Hematopoietic multipotent progenitor cell (in vitro differentiated cells): ENCODE results near the gene CXCL9. TPM values are rescaled to one million over a fixed set of nuclear protein-coding genes. Genes with fewer than 3 reads are reported as not detected.
"Not testable (repeated sequence)": the region's sequence is repeated elsewhere in the genome, so short reads cannot be mapped to it uniquely, and the experiment has no call there.

ENCODE experiments used
- DNase-seq, 3 donors: peaks; one replicate each; pipeline ENCODE4 v3.0.0-alpha.2; 2011 to 2015; ENCODE audit warnings: low read depth in 2 of 3, low spot score in 2 of 3
- total RNA-seq: library from RNA; depleted of rRNA; stranded (reverse); fragments of >200 nt; gene quantifications from one replicate; pipeline ENCODE4 v1.2.3, GENCODE V29; 2012

CXCL9 gene
- total RNA-seq, 1 donor, result under 0.01 TPM

DNA sequence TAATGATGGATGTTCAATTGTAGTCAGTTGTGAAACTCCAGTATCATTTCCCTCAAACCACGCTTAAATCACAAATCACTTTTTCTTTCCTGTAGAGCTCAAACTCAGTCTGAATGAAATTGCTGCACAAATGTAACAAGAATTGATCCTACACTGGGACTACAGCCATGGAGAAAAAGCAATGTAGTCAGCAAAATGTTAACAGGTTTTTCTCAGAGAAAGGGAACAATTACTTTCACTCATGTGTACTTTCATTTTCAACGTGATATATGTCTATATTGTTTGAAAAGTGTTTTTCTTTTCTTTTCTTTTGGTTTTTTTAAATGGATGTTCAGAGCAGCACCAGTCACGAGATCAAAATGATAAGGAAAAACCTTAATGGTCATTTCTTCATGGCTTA lies 39.2 kb downstream of the CXCL9 start:
- no peak for DNase-seq

DNA sequence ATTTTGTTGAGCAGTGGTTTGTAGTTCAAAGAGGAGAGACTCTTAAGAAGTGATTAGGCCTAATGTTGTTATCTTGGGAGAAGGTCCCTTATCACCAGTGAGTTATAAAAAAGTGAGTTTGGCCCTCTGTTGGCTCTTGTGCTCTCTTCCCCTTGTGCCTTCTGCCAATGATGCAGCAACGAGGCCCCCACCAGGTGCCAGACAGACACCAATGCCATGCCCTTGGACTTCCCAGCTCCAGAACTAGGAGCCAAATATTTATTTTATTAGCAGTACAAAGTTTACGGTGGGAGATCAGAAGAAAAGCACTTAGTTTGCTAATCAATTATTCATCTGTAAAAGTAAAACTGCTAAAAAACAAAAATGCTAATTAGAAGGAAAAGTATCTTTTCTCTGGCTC lies 43.8 kb downstream of the CXCL9 start:
- DNase-seq, result no peak

DNA sequence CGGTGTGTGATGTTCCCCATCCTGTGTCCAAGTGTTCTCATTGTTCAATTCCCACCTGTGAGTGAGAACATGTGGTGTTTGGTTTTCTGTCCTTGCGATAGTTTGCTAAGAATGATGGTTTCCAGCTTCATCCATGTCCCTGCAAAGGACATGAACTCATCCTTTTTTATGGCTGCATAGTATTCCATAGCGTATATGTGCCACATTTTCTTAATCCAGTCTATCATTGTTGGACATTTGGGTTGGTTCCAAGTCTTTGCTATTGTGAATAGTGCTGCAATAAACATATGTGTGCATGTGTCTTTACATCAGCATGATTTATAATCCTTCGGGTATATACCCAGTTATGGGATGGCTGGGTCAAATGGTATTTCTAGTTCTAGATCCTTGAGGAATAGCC lies 45.2 kb downstream of the CXCL9 start:
- DNase-seq, result not testable (repeated sequence)

DNA sequence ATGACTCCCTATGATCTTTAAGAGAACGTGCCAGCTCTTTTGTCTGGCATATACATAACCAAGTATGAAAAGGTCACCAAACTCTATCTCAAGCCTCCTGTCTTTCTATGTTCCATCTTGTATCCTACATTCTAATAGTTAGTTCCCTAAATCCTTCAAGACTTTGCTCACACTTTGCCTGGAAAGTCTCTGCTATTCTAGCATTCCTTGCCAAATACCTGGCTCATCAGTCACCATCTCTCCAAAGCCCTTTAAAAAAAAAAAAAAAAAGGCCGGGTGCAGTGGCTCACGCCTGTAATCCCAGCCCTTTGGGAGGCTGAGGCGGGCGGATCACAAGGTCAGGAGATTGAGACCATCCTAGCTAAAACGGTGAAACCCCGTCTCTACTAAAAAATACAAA lies 48.8 kb downstream of the CXCL9 start:
- DNase-seq, result not testable (repeated sequence)

DNA sequence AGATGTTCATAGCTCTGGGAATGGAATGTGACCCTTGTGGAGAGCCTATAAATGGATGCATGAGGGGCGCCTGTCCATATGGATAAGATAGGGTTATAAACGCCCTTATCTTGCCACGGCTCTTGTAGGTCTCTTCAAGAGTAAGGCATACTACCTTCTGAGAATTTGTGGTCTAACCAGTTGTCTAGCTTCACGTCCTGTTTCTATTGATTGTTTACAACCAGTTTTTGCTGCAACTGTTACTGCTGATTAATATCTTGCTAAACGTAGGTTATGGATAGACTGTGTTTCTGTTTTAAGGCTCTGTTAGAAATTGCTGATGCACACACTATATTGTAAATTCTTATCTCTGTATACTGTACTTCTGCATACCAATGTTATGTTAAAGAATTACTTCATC lies 52.5 kb downstream of the CXCL9 start:
- not testable (repeated sequence) for DNase-seq

DNA sequence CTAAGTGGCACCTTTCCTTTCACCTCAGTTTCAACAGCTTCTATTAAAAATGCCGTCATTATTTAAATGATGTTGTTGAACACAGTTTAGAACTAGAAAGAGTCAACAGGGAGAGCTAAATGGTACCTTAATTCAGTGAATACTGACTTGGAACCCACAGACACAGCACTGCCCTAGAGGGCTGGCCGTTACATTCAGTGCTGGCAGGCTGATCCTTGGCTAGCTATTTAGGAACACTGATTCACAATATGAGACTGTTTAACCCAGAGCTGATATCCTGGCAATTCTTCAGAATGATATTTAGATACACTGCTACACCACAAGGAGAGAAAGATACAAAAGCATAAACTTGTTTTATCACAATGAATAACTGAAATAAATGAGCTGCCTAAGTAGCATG lies 53.8 kb downstream of the CXCL9 start:
- DNase-seq, result no peak

Other genes starting within 250 kb of the CXCL9 start
- under 0.01 TPM for gene PPEF2, start 105.1 kb downstream of the CXCL9 start, total RNA-seq
- 49.3 TPM for gene NAAA, start 66.5 kb downstream of the CXCL9 start, total RNA-seq
- gene SDAD1, start 16.6 kb downstream of the CXCL9 start, total RNA-seq, result 9.4 TPM
- gene CXCL10, start 16.0 kb upstream of the CXCL9 start, total RNA-seq, result 0.81 TPM
- gene CXCL11, start 28.6 kb upstream of the CXCL9 start, total RNA-seq, result 0.27 TPM
- not detected for gene ART3, start 67.2 kb upstream of the CXCL9 start, total RNA-seq
- gene NUP54, start 140.9 kb upstream of the CXCL9 start, total RNA-seq, result 36.4 TPM
- gene SCARB2, start 206.3 kb upstream of the CXCL9 start, total RNA-seq, result 32.9 TPM
- 1.3 TPM for gene FAM47E, start 244.2 kb upstream of the CXCL9 start, total RNA-seq